Activated T-cell treated with anti-CD3 and anti-CD28 coated beads, Interleukin-2, amount 50 U/mL, for 24 hours (primary cell): ENCODE results near the gene DPP4.

Experiments
- DNase-seq: peaks from one replicate; pipeline ENCODE4 v3.0.0-alpha.2; 2020
- H3K27ac Mint-ChIP-seq: 2 replicates; pipeline ENCODE4 v1.8.0; 2020; ENCODE audit warnings: mild to moderate bottlenecking, mixed read lengths
- H3K27me3 Mint-ChIP-seq: 2 replicates; pipeline ENCODE4 v1.8.0; 2020; ENCODE audit warnings: mixed read lengths
- H3K36me3 Mint-ChIP-seq: 2 replicates; pipeline ENCODE4 v1.8.0; 2020; ENCODE audit warnings: low read depth, mixed read lengths
- H3K4me1 Mint-ChIP-seq: 2 replicates; pipeline ENCODE4 v1.8.0; 2020; ENCODE audit warnings: low read depth, mixed read lengths
- H3K4me3 Mint-ChIP-seq: 2 replicates; pipeline ENCODE4 v1.8.0; 2020; ENCODE audit warnings: mild to moderate bottlenecking, moderate library complexity, mixed read lengths
- H3K9me3 Mint-ChIP-seq: 2 replicates; pipeline ENCODE4 v1.8.0; 2020; ENCODE audit warnings: mixed read lengths

Gene DPP4

GRCh38 chr2:162006337-162006736 is 67.7 kb downstream of the DPP4 start:
- Mint-ChIP-seq H3K27me3 (no peaks in the 10 kb centered on the region), H3K4me1 (peaks cover 29% of the 10 kb centered on the region), H3K27ac (no peak overlapping the region), H3K36me3 (peaks cover 72% of the 10 kb centered on the region), H3K4me3 (no peak overlapping the region), H3K9me3 (no peaks in the 10 kb centered on the region)
- no peak for DNase-seq

- no peaks in the 10 kb centered on the region for H3K27me3 Mint-ChIP-seq
- peaks cover 13% of the 10 kb centered on the region for H3K4me1 Mint-ChIP-seq
- no peaks in the 10 kb centered on the region for H3K9me3 Mint-ChIP-seq
- no peak overlapping the region for H3K27ac Mint-ChIP-seq
- peaks cover 77% of the 10 kb centered on the region for H3K36me3 Mint-ChIP-seq
- no peak for DNase-seq
- no peak overlapping the region for H3K4me3 Mint-ChIP-seq
Measured at GRCh38 chr2:162004031-162004430, 70.0 kb downstream of the DPP4 start.

- no peaks in the 10 kb centered on the region for H3K9me3 Mint-ChIP-seq
- H3K27me3 Mint-ChIP-seq, result no peaks in the 10 kb centered on the region
- peaks cover 73% of the 10 kb centered on the region for H3K36me3 Mint-ChIP-seq
- H3K4me3 Mint-ChIP-seq, result no peak overlapping the region
- DNase-seq, result no peak
- H3K27ac Mint-ChIP-seq, result no peak overlapping the region
- H3K4me1 Mint-ChIP-seq, result peaks cover 16% of the 10 kb centered on the region
Measured at GRCh38 chr2:162002623-162003235, 71.3 kb downstream of the DPP4 start.

- H3K4me1 Mint-ChIP-seq, result peaks cover 24% of the 10 kb centered on the region
- peaks cover 83% of the 10 kb centered on the region for H3K36me3 Mint-ChIP-seq
- no peak overlapping the region for H3K27ac Mint-ChIP-seq
- no peak for DNase-seq
- no peak overlapping the region for H3K4me3 Mint-ChIP-seq
- H3K9me3 Mint-ChIP-seq, result no peaks in the 10 kb centered on the region
- no peaks in the 10 kb centered on the region for H3K27me3 Mint-ChIP-seq
Measured at GRCh38 chr2:162000431-162000830, 73.6 kb downstream of the DPP4 start.

- Mint-ChIP-seq H3K4me3 (no peak overlapping the region), H3K27ac (no peak overlapping the region), H3K36me3 (peaks cover 88% of the 10 kb centered on the region), H3K4me1 (peaks cover 35% of the 10 kb centered on the region), H3K9me3 (no peaks in the 10 kb centered on the region), H3K27me3 (no peaks in the 10 kb centered on the region)
- no peak for DNase-seq
Measured at GRCh38 chr2:161999321-161999720, 74.7 kb downstream of the DPP4 start.

- Mint-ChIP-seq H3K4me1 (peaks cover 37% of the 10 kb centered on the region), H3K27ac (no peak overlapping the region), H3K9me3 (no peaks in the 10 kb centered on the region)
Measured at GRCh38 chr2:161998857-161999256, 75.2 kb downstream of the DPP4 start.

GRCh38 chr2:161997916-161998471 is 76.0 kb downstream of the DPP4 start:
- peaks cover 83% of the 10 kb centered on the region for H3K36me3 Mint-ChIP-seq
- H3K4me1 Mint-ChIP-seq, result peaks cover 45% of the 10 kb centered on the region
- DNase-seq, result no peak
- H3K9me3 Mint-ChIP-seq, result no peaks in the 10 kb centered on the region
- H3K4me3 Mint-ChIP-seq, result no peak overlapping the region
- no peaks in the 10 kb centered on the region for H3K27me3 Mint-ChIP-seq
- H3K27ac Mint-ChIP-seq, result peak overlapping the region; percentile 2

More at GRCh38 chr2:161998857-161999256, 75.2 kb downstream of the DPP4 start:
- Mint-ChIP-seq H3K4me3 (no peak overlapping the region), H3K36me3 (peaks cover 87% of the 10 kb centered on the region), H3K27me3 (no peaks in the 10 kb centered on the region)
- no peak for DNase-seq

- H3K27ac Mint-ChIP-seq, result peak overlapping the region; percentile 87
- peaks cover 66% of the 10 kb centered on the region for H3K4me1 Mint-ChIP-seq
- H3K4me3 Mint-ChIP-seq, result peak overlapping the region; percentile 69
- no peak for DNase-seq
- H3K9me3 Mint-ChIP-seq, result no peaks in the 10 kb centered on the region
- peaks cover 69% of the 10 kb centered on the region for H3K36me3 Mint-ChIP-seq
- no peaks in the 10 kb centered on the region for H3K27me3 Mint-ChIP-seq
Measured at GRCh38 chr2:161995553-161996016, 78.4 kb downstream of the DPP4 start.

GRCh38 chr2:161994761-161995520 is 79.1 kb downstream of the DPP4 start:
- H3K4me1 Mint-ChIP-seq, result peaks cover 68% of the 10 kb centered on the region
- DNase-seq, result no peak
- peak overlapping the region; percentile 69 for H3K4me3 Mint-ChIP-seq
- H3K9me3 Mint-ChIP-seq, result no peaks in the 10 kb centered on the region
- no peaks in the 10 kb centered on the region for H3K27me3 Mint-ChIP-seq
- peaks cover 64% of the 10 kb centered on the region for H3K36me3 Mint-ChIP-seq
- peak overlapping the region; percentile 87 for H3K27ac Mint-ChIP-seq

GRCh38 chr2:161992531-161992930 is 81.5 kb downstream of the DPP4 start:
- Mint-ChIP-seq H3K27ac (peak overlapping the region; percentile 97), H3K36me3 (peaks cover 50% of the 10 kb centered on the region), H3K4me1 (peaks cover 78% of the 10 kb centered on the region), H3K9me3 (no peaks in the 10 kb centered on the region), H3K27me3 (no peaks in the 10 kb centered on the region), H3K4me3 (peak overlapping the region; percentile 76)
- DNase-seq, result peak; percentile 56

- H3K9me3 Mint-ChIP-seq, result no peaks in the 10 kb centered on the region
- peaks cover 44% of the 10 kb centered on the region for H3K36me3 Mint-ChIP-seq
- no peaks in the 10 kb centered on the region for H3K27me3 Mint-ChIP-seq
- no peak for DNase-seq
- peak overlapping the region; percentile 97 for H3K27ac Mint-ChIP-seq
- peaks cover 76% of the 10 kb centered on the region for H3K4me1 Mint-ChIP-seq
- no peak overlapping the region for H3K4me3 Mint-ChIP-seq
Measured at GRCh38 chr2:161991991-161992390, 82.0 kb downstream of the DPP4 start.

- no peak overlapping the region for H3K4me3 Mint-ChIP-seq
- H3K9me3 Mint-ChIP-seq, result no peaks in the 10 kb centered on the region
- H3K27ac Mint-ChIP-seq, result peak overlapping the region; percentile 59
- peaks cover 35% of the 10 kb centered on the region for H3K36me3 Mint-ChIP-seq
- H3K4me1 Mint-ChIP-seq, result peaks cover 65% of the 10 kb centered on the region
- no peaks in the 10 kb centered on the region for H3K27me3 Mint-ChIP-seq
- no peak for DNase-seq
Measured at GRCh38 chr2:161990741-161991140, 83.3 kb downstream of the DPP4 start.

- no peaks in the 10 kb centered on the region for H3K27me3 Mint-ChIP-seq
- H3K27ac Mint-ChIP-seq, result no peak overlapping the region
- H3K4me1 Mint-ChIP-seq, result peaks cover 58% of the 10 kb centered on the region
- H3K9me3 Mint-ChIP-seq, result no peaks in the 10 kb centered on the region
- H3K36me3 Mint-ChIP-seq, result peaks cover 28% of the 10 kb centered on the region
- DNase-seq, result no peak
- no peak overlapping the region for H3K4me3 Mint-ChIP-seq
Measured at GRCh38 chr2:161990036-161990435, 84.0 kb downstream of the DPP4 start.

GRCh38 chr2:161988589-161988988 is 85.4 kb downstream of the DPP4 start:
- no peaks in the 10 kb centered on the region for H3K9me3 Mint-ChIP-seq
- peaks cover 16% of the 10 kb centered on the region for H3K36me3 Mint-ChIP-seq
- no peak overlapping the region for H3K4me3 Mint-ChIP-seq
- DNase-seq, result no peak
- H3K27me3 Mint-ChIP-seq, result no peaks in the 10 kb centered on the region
- H3K27ac Mint-ChIP-seq, result no peak overlapping the region
- H3K4me1 Mint-ChIP-seq, result peaks cover 44% of the 10 kb centered on the region

GRCh38 chr2:161987311-161987710 is 86.7 kb downstream of the DPP4 start:
- Mint-ChIP-seq H3K36me3 (peaks cover 8% of the 10 kb centered on the region), H3K4me1 (peaks cover 42% of the 10 kb centered on the region)

More at GRCh38 chr2:161987311-161987710, 86.7 kb downstream of the DPP4 start:
- Mint-ChIP-seq H3K4me3 (no peak overlapping the region), H3K27ac (no peak overlapping the region), H3K27me3 (no peaks in the 10 kb centered on the region), H3K9me3 (no peaks in the 10 kb centered on the region)
- no peak for DNase-seq
